HepG2 (cell line): ENCODE data around the gene IBTK.

ENCODE experiments used
- CREM ChIP-seq, 2 experiments: sonication (generic) in 1 of 2; formaldehyde crosslinking in 1 of 2; IDR thresholded peaks; 2 replicates each; pipeline versions ENCODE4 v1.4.0 to v1.6.1; 2016 to 2020; ENCODE audit warnings: antibody characterized with exemption in 1 of 2, mild to moderate bottlenecking in 1 of 2, missing genetic modification reagents in 1 of 2
- EZH2 ChIP-seq: conservative IDR thresholded peaks from 2 replicates; pipeline ENCODE4 v1.6.1; 2012; ENCODE audit warnings: mild to moderate bottlenecking, low read depth, low read length, moderate library complexity
- HNRNPL ChIP-seq: fragments of 200-400 bp; formaldehyde crosslinking; IDR thresholded peaks from 2 replicates; pipeline ENCODE4 v1.6.1; 2017; ENCODE audit warnings: mild to moderate bottlenecking, low read depth, low read length
- PCBP2 ChIP-seq: fragments of 200-400 bp; formaldehyde crosslinking; optimal IDR thresholded peaks from 2 replicates; pipeline ENCODE3; 2018; ENCODE audit warnings: low read length, low read depth; ENCODE audit not compliant: poor library complexity, severe bottlenecking
- POLR2AphosphoS5 ChIP-seq: IDR thresholded peaks from 2 replicates; pipeline ENCODE4 v1.6.1; 2012; ENCODE audit warnings: low read depth, low read length
- RFX1 ChIP-seq: fragments of 450-650 bp; IDR thresholded peaks from 2 replicates; pipeline ENCODE4 v1.6.1; 2017
- TBL1XR1 ChIP-seq: fragments of 150-350 bp; IDR thresholded peaks from 2 replicates; pipeline ENCODE4 v1.6.1; 2014; ENCODE audit warnings: borderline replicate concordance, low read length; ENCODE audit not compliant: partially characterized antibody
- ZNF281 ChIP-seq: sonication (generic); formaldehyde crosslinking; IDR thresholded peaks from 2 replicates; pipeline ENCODE4 v1.4.0; 2020; ENCODE audit warnings: missing genetic modification reagents, borderline replicate concordance
- ZNF292 ChIP-seq: sonication (generic); formaldehyde crosslinking; IDR thresholded peaks from 2 replicates; pipeline ENCODE4 v1.8.1; 2022; ENCODE audit warnings: mild to moderate bottlenecking, low read depth, missing genetic modification reagents, borderline replicate concordance
- TF ChIP-seq, protein P1 (sequence below): sonication (generic); formaldehyde crosslinking; IDR thresholded peaks from 2 replicates; pipeline ENCODE4 v1.5.0; 2020; ENCODE audit warnings: missing genetic modification reagents
- TF ChIP-seq, protein P2 (sequence below): sonication (generic); formaldehyde crosslinking; IDR thresholded peaks from 2 replicates; pipeline ENCODE4 v1.5.0; 2020; ENCODE audit warnings: mild to moderate bottlenecking, missing genetic modification reagents, moderate library complexity

GRCh38 chr6:82179415-82179814 is 68.1 kb downstream of the IBTK start:
- TF ChIP-seq POLR2AphosphoS5 (no peak), EZH2 (no peak), CREM (IDR thresholded peaks at IDR 0.05) (no peak), CREM (CRISPR knock-in tag; IDR thresholded peaks at IDR 0.05) (no peak), PCBP2 (no peak), RFX1 (no peak), ZNF292 (CRISPR knock-in tag) (no peak), HNRNPL (no peak), ZNF281 (CRISPR knock-in tag) (no peak), TBL1XR1 (no peak)
- TF ChIP-seq, protein P1, sequence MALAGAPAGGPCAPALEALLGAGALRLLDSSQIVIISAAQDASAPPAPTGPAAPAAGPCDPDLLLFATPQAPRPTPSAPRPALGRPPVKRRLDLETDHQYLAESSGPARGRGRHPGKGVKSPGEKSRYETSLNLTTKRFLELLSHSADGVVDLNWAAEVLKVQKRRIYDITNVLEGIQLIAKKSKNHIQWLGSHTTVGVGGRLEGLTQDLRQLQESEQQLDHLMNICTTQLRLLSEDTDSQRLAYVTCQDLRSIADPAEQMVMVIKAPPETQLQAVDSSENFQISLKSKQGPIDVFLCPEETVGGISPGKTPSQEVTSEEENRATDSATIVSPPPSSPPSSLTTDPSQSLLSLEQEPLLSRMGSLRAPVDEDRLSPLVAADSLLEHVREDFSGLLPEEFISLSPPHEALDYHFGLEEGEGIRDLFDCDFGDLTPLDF = no peak
- TF ChIP-seq, protein P2, sequence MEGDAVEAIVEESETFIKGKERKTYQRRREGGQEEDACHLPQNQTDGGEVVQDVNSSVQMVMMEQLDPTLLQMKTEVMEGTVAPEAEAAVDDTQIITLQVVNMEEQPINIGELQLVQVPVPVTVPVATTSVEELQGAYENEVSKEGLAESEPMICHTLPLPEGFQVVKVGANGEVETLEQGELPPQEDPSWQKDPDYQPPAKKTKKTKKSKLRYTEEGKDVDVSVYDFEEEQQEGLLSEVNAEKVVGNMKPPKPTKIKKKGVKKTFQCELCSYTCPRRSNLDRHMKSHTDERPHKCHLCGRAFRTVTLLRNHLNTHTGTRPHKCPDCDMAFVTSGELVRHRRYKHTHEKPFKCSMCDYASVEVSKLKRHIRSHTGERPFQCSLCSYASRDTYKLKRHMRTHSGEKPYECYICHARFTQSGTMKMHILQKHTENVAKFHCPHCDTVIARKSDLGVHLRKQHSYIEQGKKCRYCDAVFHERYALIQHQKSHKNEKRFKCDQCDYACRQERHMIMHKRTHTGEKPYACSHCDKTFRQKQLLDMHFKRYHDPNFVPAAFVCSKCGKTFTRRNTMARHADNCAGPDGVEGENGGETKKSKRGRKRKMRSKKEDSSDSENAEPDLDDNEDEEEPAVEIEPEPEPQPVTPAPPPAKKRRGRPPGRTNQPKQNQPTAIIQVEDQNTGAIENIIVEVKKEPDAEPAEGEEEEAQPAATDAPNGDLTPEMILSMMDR (CRISPR knock-in tag) = no peak
